Lower leg skin (tissue), 4 donors: Measurements from ENCODE around the gene ZC3H13. TPM values are rescaled to one million over a fixed set of nuclear protein-coding genes. Genes with fewer than 3 reads are reported as not detected.

ENCODE experiments used
- DNase-seq, 2 donors: peaks; one replicate each; pipeline ENCODE4 v3.0.0-alpha.2; 2019; ENCODE audit warnings: low spot score in 2 of 2
- H3K4me3 ChIP-seq: fragments of 200-600 bp; sonication (generic); 2 replicates; pipeline ENCODE4 v1.5.1; 2017; ENCODE audit warnings: mild to moderate bottlenecking, low read depth; ENCODE audit not compliant: poor library complexity, severe bottlenecking
- CTCF ChIP-seq, 3 donors: fragments of 450-650 bp; IDR thresholded peaks; one replicate each; pipeline ENCODE4 v1.5.1; 2016; ENCODE audit warnings: antibody characterized with exemption in 3 of 3, mild to moderate bottlenecking in 3 of 3, moderate library complexity in 2 of 3
- POLR2A ChIP-seq, 2 donors: fragments of 450-650 bp; IDR thresholded peaks; one replicate each; pipeline ENCODE4 v1.6.1; 2016 to 2017; ENCODE audit warnings: antibody characterized with exemption in 2 of 2, mild to moderate bottlenecking in 1 of 2, moderate library complexity in 1 of 2
- WGBS, 2 donors: methylation state at CpG; one replicate each; pipeline ENCODE4 v1.1.5; 2018; 5-methylcytosine and 5-hydroxymethylcytosine counted together
- intact Hi-C: fragments of 100-400 bp; cut with DNase I; formaldehyde crosslinking; loops from one replicate; pipeline ENCODE4 v1.15.0; 2023; ENCODE audit warnings: low total_unique reads
- total RNA-seq, 4 donors: library from RNA; depleted of rRNA; stranded (reverse); fragments of >200 nt; gene quantifications; one replicate each; pipeline ENCODE4 v1.1.0, GENCODE V29; 2016

ZC3H13 gene
- total RNA-seq, 4 donors from 2014 or later: 21.1 to 42.5 (median 25.3) TPM

- TF ChIP-seq POLR2A (IDR thresholded peaks at IDR 0.05): no peak
- no peak for TF ChIP-seq CTCF (IDR thresholded peaks at IDR 0.05)
- intact Hi-C loops: no loop called here
- H3K4me3 ChIP-seq: no peak overlapping the region
- DNase-seq: no peak
These were observed 40.1 kb downstream of the ZC3H13 start for GRCh38 chr13:46012404-46012803.

GRCh38 chr13:46010148-46010547 is 42.4 kb downstream of the ZC3H13 start:
- 83% methylated on average over 6 of the region's 6 CpGs for WGBS, 2 donors
- intact Hi-C loops: no loop called here
- DNase-seq: no peak
- H3K4me3 ChIP-seq: no peak overlapping the region
- TF ChIP-seq POLR2A (IDR thresholded peaks at IDR 0.05): no peak
- no peak for TF ChIP-seq CTCF (IDR thresholded peaks at IDR 0.05)

- H3K4me3 ChIP-seq: no peak overlapping the region
- 96 to 98% methylated on average over 2 of the region's 2 CpGs for WGBS, 2 donors
- TF ChIP-seq CTCF (IDR thresholded peaks at IDR 0.05) (no peak), POLR2A (IDR thresholded peaks at IDR 0.05) (no peak)
- intact Hi-C loops: no loop called here
- no peak for DNase-seq
These were observed 43.9 kb downstream of the ZC3H13 start for GRCh38 chr13:46008631-46009030.

GRCh38 chr13:46006688-46007452 is 45.7 kb downstream of the ZC3H13 start:
- WGBS, 2 donors: 74 to 85% methylated on average over 6 of the region's 6 CpGs
- intact Hi-C loops: no loop called here
- H3K4me3 ChIP-seq: no peak overlapping the region
- no peak for DNase-seq
- TF ChIP-seq POLR2A (IDR thresholded peaks at IDR 0.05): no peak
- TF ChIP-seq CTCF (IDR thresholded peaks at IDR 0.05): no peak

- TF ChIP-seq CTCF (IDR thresholded peaks at IDR 0.05) (no peak), POLR2A (IDR thresholded peaks at IDR 0.05) (no peak)
- WGBS, 2 donors: 100% methylated on average over 1 of the region's 1 CpG
- H3K4me3 ChIP-seq: no peak overlapping the region
- no peak for DNase-seq
- intact Hi-C loops: no loop called here
These were observed 48.1 kb downstream of the ZC3H13 start for GRCh38 chr13:46004491-46004890.

GRCh38 chr13:45996631-45997030 is 55.9 kb downstream of the ZC3H13 start:
- intact Hi-C loops: no loop called here
- 88 to 91% methylated on average over 2 of the region's 2 CpGs for WGBS, 2 donors
- TF ChIP-seq CTCF (IDR thresholded peaks at IDR 0.05) (no peak), POLR2A (IDR thresholded peaks at IDR 0.05) (no peak)
- H3K4me3 ChIP-seq: no peak overlapping the region
- DNase-seq: no peak
